Mucosa of stomach (tissue), 1 donor: ENCODE measurements around the gene EP300.
"Not testable (repeated sequence)": the region's sequence is repeated elsewhere in the genome, so short reads cannot be mapped to it uniquely, and the experiment has no call there.

ENCODE experiments used
- H3K27me3 ChIP-seq: one replicate; pipeline ENCODE4 v1.7.0; 2013; ENCODE audit warnings: mild to moderate bottlenecking, low read length; ENCODE audit not compliant: control insufficient read depth, insufficient read depth
- H3K36me3 ChIP-seq: one replicate; pipeline ENCODE4 v1.7.0; 2013; ENCODE audit warnings: low read length; ENCODE audit not compliant: control insufficient read depth, insufficient read depth
- H3K4me1 ChIP-seq: one replicate; pipeline ENCODE4 v1.7.0; 2013; ENCODE audit warnings: mild to moderate bottlenecking, low read length; ENCODE audit not compliant: control insufficient read depth, insufficient read depth
- H3K4me3 ChIP-seq: one replicate; pipeline ENCODE4 v1.7.0; 2013; ENCODE audit warnings: low read length
- H3K9ac ChIP-seq: one replicate; pipeline ENCODE4 v1.7.0; 2013; ENCODE audit warnings: mild to moderate bottlenecking, low read length, moderate library complexity
- H3K9me3 ChIP-seq: one replicate; pipeline ENCODE4 v1.7.0; 2013; ENCODE audit warnings: mild to moderate bottlenecking, low read length, moderate library complexity; ENCODE audit not compliant: control insufficient read depth
- donor health status: Pancreatic carcinoma.

Gene EP300

DNA sequence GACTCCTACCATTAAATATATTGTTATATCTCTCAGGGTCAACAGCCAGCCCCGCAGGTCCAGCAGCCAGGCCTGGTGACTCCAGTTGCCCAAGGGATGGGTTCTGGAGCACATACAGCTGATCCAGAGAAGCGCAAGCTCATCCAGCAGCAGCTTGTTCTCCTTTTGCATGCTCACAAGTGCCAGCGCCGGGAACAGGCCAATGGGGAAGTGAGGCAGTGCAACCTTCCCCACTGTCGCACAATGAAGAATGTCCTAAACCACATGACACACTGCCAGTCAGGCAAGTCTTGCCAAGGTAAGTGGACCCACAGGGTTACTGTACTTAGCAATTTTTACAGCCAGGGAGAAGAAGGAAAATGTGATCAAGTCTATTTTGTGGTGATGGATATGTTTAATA is 35.1 kb downstream of the EP300 start:
- Histone ChIP-seq H3K27me3 (no peaks in the 10 kb centered on the region), H3K9me3 (no peaks in the 10 kb centered on the region), H3K9ac (no peak overlapping the region), H3K4me1 (no peaks in the 10 kb centered on the region), H3K36me3 (peaks cover 16% of the 10 kb centered on the region), H3K4me3 (no peak overlapping the region)

DNA sequence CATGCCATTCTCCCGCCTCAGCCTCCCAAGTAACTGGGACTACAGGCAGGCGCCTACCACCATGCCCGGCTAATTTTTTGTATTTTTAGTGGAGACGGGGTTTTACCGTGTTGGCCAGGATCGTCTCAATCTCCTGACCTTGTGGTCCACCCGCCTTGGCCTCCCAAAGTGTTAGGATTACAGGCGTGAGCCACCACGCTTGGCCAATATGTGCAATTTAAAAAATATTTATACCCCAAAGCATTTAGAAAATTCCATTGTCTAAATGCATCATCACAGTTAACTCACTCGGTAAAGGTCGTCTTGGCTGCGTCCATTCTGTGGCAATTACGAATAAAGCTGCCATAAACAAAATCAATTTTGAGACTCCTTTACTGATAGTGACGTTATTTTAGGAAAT is 36.2 kb downstream of the EP300 start:
- H3K36me3 ChIP-seq, result peaks cover 16% of the 10 kb centered on the region
- no peak overlapping the region for H3K4me3 ChIP-seq
- H3K27me3 ChIP-seq, result no peaks in the 10 kb centered on the region
- H3K4me1 ChIP-seq, result no peaks in the 10 kb centered on the region
- no peaks in the 10 kb centered on the region for H3K9me3 ChIP-seq
- no peak overlapping the region for H3K9ac ChIP-seq

DNA sequence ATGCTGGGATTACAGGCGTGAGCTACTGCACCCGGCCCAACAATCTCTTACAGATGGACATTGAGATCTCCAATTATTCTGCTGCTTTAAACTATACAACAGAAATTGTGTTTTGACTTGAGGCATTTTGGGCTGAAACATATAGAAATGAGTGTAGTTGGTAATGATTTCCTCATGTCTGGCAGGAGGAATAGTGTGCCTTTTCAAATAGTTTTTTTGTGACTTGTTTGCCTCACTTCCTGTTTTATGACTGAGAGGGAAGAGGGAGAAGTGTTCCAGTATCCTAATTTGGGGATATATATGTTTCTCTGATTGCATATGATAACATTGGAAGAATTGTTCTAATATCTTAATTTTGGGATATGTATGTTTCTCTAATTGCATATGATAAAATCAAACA is 40.2 kb downstream of the EP300 start:
- no peaks in the 10 kb centered on the region for H3K4me1 ChIP-seq
- H3K27me3 ChIP-seq, result no peaks in the 10 kb centered on the region
- H3K9ac ChIP-seq, result no peak overlapping the region
- peaks cover 13% of the 10 kb centered on the region for H3K36me3 ChIP-seq
- H3K9me3 ChIP-seq, result no peaks in the 10 kb centered on the region
- H3K4me3 ChIP-seq, result no peak overlapping the region

DNA sequence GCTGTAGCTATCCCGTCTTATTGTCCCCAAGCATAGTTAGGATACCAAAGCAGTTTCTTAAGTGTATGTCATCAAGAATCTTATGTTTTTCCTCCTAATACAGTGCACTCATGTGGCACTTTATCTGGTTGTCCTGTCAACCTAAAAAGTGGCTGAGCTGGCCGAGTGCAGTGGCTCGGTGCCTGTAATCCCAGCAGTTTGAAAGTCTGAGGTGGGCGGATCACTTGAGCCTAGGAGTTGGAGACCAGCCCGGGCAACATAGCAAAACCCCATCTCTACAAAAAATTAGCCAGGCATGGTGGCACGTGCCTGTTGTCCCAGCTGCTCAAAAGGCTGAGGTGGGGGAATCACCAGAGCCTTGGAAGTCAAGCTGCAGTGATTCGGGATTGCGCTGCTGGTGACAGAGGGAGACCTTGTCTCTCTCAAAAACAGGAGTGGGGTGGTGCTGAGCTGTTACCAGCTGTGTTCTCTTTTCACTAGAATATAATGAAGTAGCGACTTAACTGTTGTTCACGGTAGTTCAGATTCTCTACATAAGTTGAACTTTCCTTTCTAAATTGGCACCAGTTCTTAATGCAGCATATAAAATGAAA is 48.1 kb downstream of the EP300 start:
- Histone ChIP-seq H3K9me3 (no peaks in the 10 kb centered on the region), H3K27me3 (no peaks in the 10 kb centered on the region), H3K4me1 (no peaks in the 10 kb centered on the region), H3K4me3 (no peak overlapping the region), H3K36me3 (peaks cover 29% of the 10 kb centered on the region), H3K9ac (no peak overlapping the region)

DNA sequence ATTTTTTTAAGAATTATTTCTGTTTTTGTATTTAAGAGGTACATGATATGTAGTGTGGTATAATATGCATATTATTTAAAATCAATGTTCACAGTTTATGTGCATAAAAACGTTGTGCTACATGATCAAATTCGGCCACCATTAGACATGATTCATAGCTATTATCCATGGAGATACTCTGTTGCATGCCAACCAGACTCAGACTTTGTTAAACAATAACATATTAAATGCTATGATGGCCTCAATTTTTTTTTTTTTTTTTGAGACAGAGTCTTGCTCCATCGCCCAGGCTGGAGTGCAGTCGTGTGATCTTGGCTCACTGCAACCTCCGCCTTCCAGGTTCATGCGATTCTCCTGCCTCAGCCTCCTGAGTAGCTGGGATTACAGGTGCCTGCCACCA is 53.5 kb downstream of the EP300 start:
- not testable (repeated sequence) for H3K27me3 ChIP-seq, H3K9me3 ChIP-seq, H3K4me3 ChIP-seq, H3K4me1 ChIP-seq, H3K9ac ChIP-seq
- H3K36me3 ChIP-seq, result peaks cover 22% of the 10 kb centered on the region

DNA sequence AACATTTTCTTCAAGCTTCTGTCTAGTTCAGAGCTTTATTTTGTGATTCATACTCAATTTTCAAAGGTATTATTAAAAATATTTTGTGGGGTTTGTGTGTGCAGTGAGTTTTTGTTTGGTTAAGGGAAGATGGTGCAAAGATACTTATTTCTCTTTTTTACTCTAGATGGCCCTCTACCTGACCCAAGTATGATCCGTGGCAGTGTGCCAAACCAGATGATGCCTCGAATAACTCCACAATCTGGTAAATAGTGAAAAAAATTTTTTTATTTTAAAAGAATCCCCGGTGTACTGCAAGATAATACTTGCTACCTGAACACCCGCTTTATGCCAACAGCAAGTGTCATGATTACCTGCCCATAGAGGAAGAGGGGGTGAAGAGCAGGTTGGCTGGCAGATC is 54.2 kb downstream of the EP300 start:
- no peaks in the 10 kb centered on the region for H3K27me3 ChIP-seq
- no peaks in the 10 kb centered on the region for H3K9me3 ChIP-seq
- H3K36me3 ChIP-seq, result peaks cover 23% of the 10 kb centered on the region
- H3K9ac ChIP-seq, result no peak overlapping the region
- no peak overlapping the region for H3K4me3 ChIP-seq
- no peaks in the 10 kb centered on the region for H3K4me1 ChIP-seq

DNA sequence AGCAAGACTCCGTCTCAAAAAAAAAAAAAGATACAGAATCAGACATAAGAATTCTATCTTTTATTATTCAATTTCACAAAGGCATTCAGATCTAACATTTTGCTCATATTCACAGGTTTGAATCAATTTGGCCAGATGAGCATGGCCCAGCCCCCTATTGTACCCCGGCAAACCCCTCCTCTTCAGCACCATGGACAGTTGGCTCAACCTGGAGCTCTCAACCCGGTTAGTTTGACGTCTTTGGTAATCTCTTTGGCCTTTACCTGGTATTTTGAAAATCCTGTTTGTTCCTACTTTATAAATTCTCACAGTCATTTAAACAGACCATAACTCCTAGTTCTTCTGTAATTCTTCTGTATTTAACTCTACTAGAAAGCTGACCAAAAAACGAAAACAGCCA is 55.3 kb downstream of the EP300 start:
- no peaks in the 10 kb centered on the region for H3K27me3 ChIP-seq
- H3K4me3 ChIP-seq, result no peak overlapping the region
- no peaks in the 10 kb centered on the region for H3K9me3 ChIP-seq
- no peak overlapping the region for H3K9ac ChIP-seq
- H3K4me1 ChIP-seq, result no peaks in the 10 kb centered on the region
- peaks cover 27% of the 10 kb centered on the region for H3K36me3 ChIP-seq

DNA sequence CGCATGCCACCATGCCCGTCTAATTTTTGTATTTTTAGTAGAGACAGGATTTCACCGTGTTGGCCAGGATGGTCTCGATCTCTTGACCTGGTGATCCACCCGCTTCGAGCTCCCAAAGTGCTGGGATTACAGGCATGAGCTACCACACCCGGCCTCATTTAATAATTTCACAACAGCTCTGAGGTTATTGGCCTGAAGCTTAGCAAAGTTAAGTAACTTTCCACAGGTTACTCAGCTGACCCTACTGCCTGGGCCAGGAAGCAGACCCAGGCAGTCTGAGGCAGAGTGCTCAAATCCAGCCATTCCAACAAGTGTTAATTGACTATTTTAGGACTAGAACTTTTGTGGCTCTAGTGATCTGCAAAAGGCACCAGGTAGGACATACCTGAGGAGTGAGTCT is 60.5 kb downstream of the EP300 start:
- H3K9ac ChIP-seq, result no peak overlapping the region
- H3K4me1 ChIP-seq, result no peaks in the 10 kb centered on the region
- no peaks in the 10 kb centered on the region for H3K9me3 ChIP-seq
- H3K4me3 ChIP-seq, result no peak overlapping the region
- no peaks in the 10 kb centered on the region for H3K27me3 ChIP-seq
- peaks cover 30% of the 10 kb centered on the region for H3K36me3 ChIP-seq

DNA sequence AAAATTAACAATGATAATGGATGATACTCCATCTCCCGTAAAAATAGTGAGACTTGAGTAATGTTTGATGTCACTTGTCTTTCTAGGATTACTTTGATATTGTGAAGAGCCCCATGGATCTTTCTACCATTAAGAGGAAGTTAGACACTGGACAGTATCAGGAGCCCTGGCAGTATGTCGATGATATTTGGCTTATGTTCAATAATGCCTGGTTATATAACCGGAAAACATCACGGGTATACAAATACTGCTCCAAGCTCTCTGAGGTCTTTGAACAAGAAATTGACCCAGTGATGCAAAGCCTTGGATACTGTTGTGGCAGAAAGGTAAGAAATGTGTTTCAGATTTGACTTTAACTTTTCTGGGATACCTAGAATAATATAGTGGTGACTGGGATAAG is 64.7 kb downstream of the EP300 start:
- Histone ChIP-seq H3K27me3 (no peaks in the 10 kb centered on the region), H3K4me3 (no peak overlapping the region), H3K36me3 (peaks cover 28% of the 10 kb centered on the region)

DNA sequence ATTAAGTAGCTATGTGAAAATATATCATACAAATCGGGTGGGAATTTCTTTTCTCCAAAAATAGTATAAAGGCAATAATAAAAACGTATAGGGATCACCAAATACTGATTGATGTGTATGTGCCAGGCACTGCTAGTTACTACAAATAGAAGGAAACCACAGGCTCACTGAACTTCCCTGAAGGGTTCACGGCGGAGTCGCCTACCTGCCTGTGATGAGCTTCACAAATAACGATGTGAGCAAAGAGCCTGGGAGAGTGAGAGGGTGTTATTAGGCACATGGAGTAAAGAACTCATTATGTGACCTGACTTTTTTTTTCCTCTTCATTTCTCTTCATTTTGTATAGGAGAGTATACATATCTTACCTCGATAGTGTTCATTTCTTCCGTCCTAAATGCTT is 76.8 kb downstream of the EP300 start:
- no peak overlapping the region for H3K4me3 ChIP-seq
- H3K27me3 ChIP-seq, result no peaks in the 10 kb centered on the region
- no peaks in the 10 kb centered on the region for H3K4me1 ChIP-seq
- peaks cover 5% of the 10 kb centered on the region for H3K36me3 ChIP-seq
- H3K9me3 ChIP-seq, result no peaks in the 10 kb centered on the region
- no peak overlapping the region for H3K9ac ChIP-seq

More for the DNA sequence above, 64.7 kb downstream of the EP300 start:
- H3K9me3 ChIP-seq, result no peaks in the 10 kb centered on the region
- no peaks in the 10 kb centered on the region for H3K4me1 ChIP-seq
- H3K9ac ChIP-seq, result no peak overlapping the region

DNA sequence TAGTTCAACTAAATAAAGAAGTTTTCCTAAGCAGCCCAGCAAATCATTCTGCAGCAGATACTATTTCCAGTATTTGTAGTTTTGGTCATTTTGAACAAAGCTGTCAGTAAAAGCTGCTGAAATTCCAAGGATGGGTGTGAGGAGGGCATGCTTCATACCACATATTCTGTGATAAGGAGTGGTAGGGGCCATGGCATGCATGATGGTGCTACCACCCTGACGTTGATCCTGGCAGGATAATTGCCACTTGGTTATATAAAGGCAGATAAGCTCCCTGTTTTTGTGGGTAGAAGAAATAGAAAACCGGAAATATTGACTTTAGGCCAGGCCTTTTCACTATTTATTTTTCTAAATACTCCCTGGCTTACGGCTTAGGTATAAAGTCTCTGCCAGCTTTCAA is 79.6 kb downstream of the EP300 start:
- Histone ChIP-seq H3K4me1 (no peaks in the 10 kb centered on the region), H3K36me3 (peaks cover 5% of the 10 kb centered on the region)

DNA sequence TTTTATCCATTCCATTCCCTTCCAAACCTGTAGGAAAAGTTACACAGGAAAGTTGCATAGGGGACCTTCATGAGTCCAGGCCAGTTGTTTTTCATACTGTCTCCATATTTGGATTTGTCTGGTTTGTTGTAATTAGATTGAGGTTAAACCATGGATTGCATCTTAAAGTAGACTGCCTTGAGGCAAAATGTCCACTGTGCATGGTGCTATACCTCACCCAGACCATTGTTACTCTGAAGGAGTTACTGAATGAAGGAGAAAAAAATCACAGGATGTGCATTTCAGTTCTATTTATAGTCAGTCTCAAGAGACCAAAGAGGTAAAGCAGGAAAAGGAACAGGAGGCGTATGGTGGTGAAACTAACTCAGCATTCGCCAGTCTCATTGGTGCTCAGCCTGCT is 83.2 kb downstream of the EP300 start:
- Histone ChIP-seq H3K27me3 (no peaks in the 10 kb centered on the region), H3K9ac (no peak overlapping the region), H3K4me3 (no peak overlapping the region), H3K4me1 (no peaks in the 10 kb centered on the region), H3K9me3 (no peaks in the 10 kb centered on the region), H3K36me3 (peaks cover 17% of the 10 kb centered on the region)

More for the DNA sequence above, 79.6 kb downstream of the EP300 start:
- Histone ChIP-seq H3K9ac (no peak overlapping the region), H3K4me3 (no peak overlapping the region), H3K9me3 (no peaks in the 10 kb centered on the region), H3K27me3 (no peaks in the 10 kb centered on the region)

DNA sequence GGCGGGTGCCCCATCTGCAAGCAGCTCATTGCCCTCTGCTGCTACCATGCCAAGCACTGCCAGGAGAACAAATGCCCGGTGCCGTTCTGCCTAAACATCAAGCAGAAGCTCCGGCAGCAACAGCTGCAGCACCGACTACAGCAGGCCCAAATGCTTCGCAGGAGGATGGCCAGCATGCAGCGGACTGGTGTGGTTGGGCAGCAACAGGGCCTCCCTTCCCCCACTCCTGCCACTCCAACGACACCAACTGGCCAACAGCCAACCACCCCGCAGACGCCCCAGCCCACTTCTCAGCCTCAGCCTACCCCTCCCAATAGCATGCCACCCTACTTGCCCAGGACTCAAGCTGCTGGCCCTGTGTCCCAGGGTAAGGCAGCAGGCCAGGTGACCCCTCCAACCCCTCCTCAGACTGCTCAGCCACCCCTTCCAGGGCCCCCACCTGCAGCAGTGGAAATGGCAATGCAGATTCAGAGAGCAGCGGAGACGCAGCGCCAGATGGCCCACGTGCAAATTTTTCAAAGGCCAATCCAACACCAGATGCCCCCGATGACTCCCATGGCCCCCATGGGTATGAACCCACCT is 84.7 kb downstream of the EP300 start:
- Histone ChIP-seq H3K27me3 (no peaks in the 10 kb centered on the region), H3K4me3 (no peak overlapping the region), H3K36me3 (peaks cover 17% of the 10 kb centered on the region), H3K9ac (no peak overlapping the region), H3K9me3 (no peaks in the 10 kb centered on the region), H3K4me1 (peaks cover 3% of the 10 kb centered on the region)
